GM12864 (cell line): ENCODE data around the gene ABHD2.

Source experiments
- DNase-seq: peaks from one replicate; pipeline ENCODE4 v3.0.0-alpha.2; 2011; ENCODE audit warnings: low read depth
- H3K4me3 ChIP-seq: 2 replicates; pipeline ENCODE4 v1.5.1; 2011; ENCODE audit warnings: mild to moderate bottlenecking, low read depth, low read length, control low read depth
- TF ChIP-seq, protein P1 (sequence below): IDR thresholded peaks from 2 replicates; pipeline ENCODE4 v1.5.1; 2011; ENCODE audit warnings: low read depth, mild to moderate bottlenecking, moderate library complexity, low read length, control low read depth, inconsistent platforms; ENCODE audit errors: missing control alignments

The ABHD2 gene

DNA sequence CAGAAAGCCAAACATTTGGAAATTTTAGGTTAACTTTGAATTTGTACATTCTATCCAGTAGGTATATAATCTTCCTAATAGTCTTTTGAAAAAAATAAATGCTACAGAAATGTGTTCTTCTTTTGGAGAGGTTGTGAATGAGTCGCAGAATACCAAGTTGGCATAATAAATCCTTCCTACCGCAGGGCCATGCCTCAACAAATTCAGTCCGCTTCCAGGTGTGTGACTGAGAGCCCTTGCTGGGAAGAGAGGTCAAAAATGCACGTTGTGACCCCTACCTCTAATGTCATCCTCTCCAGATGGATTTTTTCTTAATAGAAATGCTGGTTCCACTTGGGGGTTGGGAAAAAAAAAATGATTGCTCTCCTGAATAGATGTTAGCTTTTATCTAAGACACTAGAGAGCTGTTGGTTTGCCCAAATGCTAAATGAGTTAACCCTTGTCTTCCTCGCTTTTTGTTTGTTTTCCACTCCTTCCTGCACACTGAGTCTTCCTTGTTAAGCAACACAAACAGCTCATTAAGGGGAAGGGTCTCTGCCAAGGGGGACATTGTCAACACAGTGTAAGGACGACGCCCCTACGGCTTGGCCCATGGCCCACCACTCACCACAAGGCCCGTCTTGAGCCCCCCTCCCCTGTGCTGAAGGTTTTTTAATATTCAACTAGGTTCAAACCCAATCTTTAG lies 99.2 kb downstream of the ABHD2 start:
- no peak overlapping the region for H3K4me3 ChIP-seq
- no peak for DNase-seq
- TF ChIP-seq, protein P1, sequence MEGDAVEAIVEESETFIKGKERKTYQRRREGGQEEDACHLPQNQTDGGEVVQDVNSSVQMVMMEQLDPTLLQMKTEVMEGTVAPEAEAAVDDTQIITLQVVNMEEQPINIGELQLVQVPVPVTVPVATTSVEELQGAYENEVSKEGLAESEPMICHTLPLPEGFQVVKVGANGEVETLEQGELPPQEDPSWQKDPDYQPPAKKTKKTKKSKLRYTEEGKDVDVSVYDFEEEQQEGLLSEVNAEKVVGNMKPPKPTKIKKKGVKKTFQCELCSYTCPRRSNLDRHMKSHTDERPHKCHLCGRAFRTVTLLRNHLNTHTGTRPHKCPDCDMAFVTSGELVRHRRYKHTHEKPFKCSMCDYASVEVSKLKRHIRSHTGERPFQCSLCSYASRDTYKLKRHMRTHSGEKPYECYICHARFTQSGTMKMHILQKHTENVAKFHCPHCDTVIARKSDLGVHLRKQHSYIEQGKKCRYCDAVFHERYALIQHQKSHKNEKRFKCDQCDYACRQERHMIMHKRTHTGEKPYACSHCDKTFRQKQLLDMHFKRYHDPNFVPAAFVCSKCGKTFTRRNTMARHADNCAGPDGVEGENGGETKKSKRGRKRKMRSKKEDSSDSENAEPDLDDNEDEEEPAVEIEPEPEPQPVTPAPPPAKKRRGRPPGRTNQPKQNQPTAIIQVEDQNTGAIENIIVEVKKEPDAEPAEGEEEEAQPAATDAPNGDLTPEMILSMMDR = no peak

DNA sequence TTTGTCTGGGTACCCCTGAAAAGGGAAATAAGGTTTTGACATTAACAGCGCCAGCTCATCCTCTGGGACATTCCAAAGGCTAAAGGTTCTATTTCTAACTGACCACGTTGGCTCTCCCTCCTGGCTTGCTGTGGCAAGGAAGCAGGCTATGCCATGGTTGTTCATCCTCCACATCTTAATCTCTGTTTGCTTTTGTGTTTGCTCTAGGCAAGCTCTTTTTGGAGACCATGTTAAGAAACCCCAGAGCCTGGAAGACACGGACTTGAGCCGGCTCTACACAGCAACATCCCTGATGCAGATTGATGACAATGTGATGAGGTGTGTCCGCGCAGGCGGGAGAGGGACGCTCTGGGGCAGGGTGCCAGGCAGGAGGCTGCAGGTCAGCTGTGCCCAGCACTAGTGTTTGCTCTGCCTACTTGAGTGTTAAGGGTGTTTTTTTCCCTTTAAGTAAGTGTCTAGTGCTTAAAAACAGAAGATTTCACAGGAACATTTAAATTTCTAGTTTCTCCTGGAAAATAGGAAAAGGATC lies 99.8 kb downstream of the ABHD2 start:
- no peak overlapping the region for H3K4me3 ChIP-seq
- DNase-seq = no peak
- TF ChIP-seq, protein P1 = no peak

DNA sequence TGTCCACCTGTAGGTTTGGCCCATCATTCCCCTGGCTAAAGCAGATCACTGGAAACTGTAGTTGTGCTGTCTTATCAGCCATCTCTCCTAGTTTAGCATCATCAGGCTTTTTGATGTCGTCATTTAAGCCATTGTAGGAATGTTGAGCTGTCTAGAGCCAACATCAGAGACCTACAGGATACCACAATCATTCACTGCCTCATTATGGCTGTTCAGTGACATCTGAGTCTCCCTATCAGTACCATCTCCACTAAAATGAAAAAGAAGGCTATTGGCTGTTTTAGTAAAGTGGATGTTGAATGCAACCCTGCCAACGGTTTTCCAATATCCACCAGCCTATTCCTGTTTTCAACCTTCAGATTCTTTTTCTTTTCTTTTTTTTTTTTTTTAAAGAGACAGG lies 103.9 kb downstream of the ABHD2 start:
- TF ChIP-seq, protein P1 = no peak
- DNase-seq = no peak
- no peak overlapping the region for H3K4me3 ChIP-seq

DNA sequence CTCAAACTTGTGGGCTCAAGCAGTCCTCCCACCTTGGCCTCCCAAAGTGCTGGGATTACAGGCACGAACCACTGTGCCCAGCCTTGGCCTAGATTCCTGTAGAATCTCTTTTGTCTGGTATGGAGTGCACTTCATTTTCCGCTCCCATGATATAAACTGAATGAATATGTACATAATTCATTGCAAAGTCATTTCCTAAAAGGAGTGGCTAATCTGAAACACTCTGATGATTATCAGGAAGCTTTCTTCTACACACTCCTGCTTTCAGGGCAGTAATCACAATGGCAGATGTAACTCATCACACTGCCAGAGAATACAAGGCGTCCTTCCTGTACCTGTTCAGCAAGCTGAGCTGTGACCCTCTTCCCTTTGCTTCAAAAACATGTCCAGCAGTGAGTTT lies 104.5 kb downstream of the ABHD2 start:
- TF ChIP-seq, protein P1 = no peak

DNA sequence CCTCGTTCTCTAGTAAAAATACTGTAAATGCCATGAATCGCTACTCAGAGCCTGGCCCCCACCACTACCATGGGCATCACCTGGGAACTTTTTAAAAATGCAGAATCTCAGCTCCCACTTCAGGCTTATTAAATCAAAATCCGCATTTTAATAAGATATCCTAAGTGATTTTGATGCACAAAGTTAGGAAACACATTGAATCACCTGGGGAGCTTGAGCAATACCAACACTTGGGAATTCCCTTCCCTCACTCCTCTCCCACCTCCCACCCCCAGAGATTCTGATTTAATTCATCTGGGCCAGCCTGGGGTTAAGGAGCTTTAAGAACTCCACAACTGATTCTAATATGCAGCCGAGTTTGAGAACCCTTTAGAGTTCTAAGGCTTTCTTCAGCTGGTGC lies 106.4 kb downstream of the ABHD2 start:
- TF ChIP-seq, protein P1 = no peak
- H3K4me3 ChIP-seq = no peak overlapping the region
- DNase-seq = no peak

More for the DNA sequence above, 104.5 kb downstream of the ABHD2 start:
- DNase-seq = no peak
- H3K4me3 ChIP-seq = no peak overlapping the region

DNA sequence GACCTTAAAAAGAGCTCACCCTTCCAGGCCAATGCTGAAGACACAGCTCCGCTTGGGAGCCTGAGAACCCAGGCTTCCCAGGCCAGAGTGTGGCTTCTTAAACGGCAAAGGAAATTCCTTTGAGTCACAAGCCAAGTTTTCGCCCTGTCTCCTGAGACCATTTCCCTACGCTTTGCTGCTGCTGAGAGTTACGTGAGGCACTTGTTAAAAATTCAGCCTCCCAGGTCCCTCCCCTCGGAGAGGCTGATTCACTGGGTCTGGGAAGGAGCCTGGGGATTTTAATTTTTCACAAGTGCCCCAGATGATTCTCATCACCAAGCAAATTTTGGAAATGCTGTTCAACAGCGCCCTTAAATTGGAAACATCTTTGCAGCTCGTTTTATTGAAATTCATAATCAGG lies 107.6 kb downstream of the ABHD2 start:
- DNase-seq = no peak
- no peak overlapping the region for H3K4me3 ChIP-seq
- TF ChIP-seq, protein P1 = no peak

DNA sequence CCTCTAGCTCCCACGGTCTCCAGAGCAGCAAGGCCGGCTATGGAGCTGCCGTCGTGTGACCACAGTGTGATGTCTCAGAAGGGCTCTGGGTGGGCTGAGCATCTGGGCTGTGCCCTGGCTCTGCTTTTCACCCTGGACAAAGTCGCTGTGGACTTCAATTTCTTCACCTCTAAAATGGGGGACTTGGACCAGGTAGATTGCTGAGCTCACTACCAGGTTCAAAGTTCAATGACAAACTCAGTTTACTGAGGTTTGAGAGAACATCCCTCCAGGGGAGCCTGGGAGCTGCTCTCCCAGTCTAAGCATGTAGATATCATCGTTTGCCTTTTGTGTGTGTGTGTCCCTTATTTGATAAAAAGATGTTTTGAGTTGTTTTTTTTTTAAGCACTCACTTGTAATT lies 108.0 kb downstream of the ABHD2 start:
- TF ChIP-seq, protein P1 = no peak
- no peak for DNase-seq
- no peak overlapping the region for H3K4me3 ChIP-seq
